Subcutaneous preadipocyte (primary cell): ENCODE results near the gene CCDC83. TPM values are rescaled to one million over a fixed set of nuclear protein-coding genes. Genes with fewer than 3 reads are reported as not detected.

Experiments
- total RNA-seq: library from RNA; depleted of rRNA; stranded (reverse); fragments of >200 nt; gene quantifications from 2 replicates; pipeline ENCODE4 v1.2.3, GENCODE V29; 2012

CCDC83 gene
- not detected in 2 replicates for total RNA-seq

GRCh38 chr11:85855341-85855656 lies at the start of gene CCDC83:
Gene CCDC83, plus strand, starts transcription at chr11:85855383. Its CDS starts 9,741 bp downstream, at chr11:85865124.

GRCh38 chr11:85810871-85811611 lies 44.1 kb upstream of the CCDC83 start, which contains the start of gene SYTL2:
Gene SYTL2, minus strand, starts transcription at chr11:85811141. Its CDS starts 53,416 bp downstream, at chr11:85757725.

Other genes with a start within 250 kb of the CCDC83 start
- gene DLG2, start 228.0 kb upstream of the CCDC83 start, total RNA-seq: 0.98 and 1.5 TPM in 2 replicates
- gene TMEM126B, start 226.8 kb upstream of the CCDC83 start, total RNA-seq: 48.5 and 57.0 TPM in 2 replicates
- gene TMEM126A, start 207.4 kb upstream of the CCDC83 start, total RNA-seq: 37.1 and 38.9 TPM in 2 replicates
- 29.0 and 39.7 TPM in 2 replicates for gene CREBZF, start 190.3 kb upstream of the CCDC83 start, total RNA-seq
- gene CCDC89, start 169.2 kb upstream of the CCDC83 start, total RNA-seq: 4.3 and 4.8 TPM in 2 replicates
- gene SYTL2, start 44.2 kb upstream of the CCDC83 start, total RNA-seq: 4.1 and 8.1 TPM in 2 replicates
- 158 and 211 TPM in 2 replicates for gene PICALM, start 213.7 kb downstream of the CCDC83 start, total RNA-seq